ENCODE measurements around the gene TMEM132C. TPM values are rescaled to one million over a fixed set of nuclear protein-coding genes. Genes with fewer than 3 reads are reported as not detected.

Gene TMEM132C
- total RNA-seq, 2 experiments from 2014 or later, result not detected

DNA sequence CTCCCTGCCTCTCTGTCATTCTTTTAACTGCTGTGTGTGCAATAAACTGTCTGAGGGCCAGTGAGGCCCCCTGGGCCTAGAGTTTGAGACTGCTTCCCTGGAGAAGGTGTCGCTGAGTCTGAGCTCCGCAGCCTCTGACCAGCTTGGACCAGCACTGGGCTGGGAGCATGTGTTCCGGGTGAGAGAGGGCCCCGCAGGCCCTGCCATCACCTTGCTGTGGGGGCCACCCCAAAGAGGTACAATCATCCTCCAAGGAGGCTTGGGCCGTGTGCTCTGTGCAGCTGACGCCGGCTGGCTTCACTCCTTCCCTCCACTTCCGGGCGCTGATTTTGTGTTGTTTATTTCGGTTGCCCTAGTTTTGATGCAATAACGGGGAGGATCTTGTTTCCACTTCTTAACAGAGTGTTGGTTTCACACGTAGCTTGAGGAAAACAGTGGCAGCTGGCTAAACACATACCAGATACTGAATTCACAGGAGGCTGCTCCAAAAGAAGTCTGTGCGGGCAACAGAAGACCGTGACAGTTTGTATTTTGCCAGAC, 121.6 kb downstream of the TMEM132C start:
- no peak overlapping the region for H3K4me3 Mint-ChIP-seq
- ChIA-PET CTCF (interaction anchor here (0.6 to 1.1 kb wide), 3 partner anchors 16 to 132 kb away, joined by 3 to 4 read pairs (median 3); no protein-coding TSS in a partner anchor), POLR2A (no interaction called here)
- no peaks in the 10 kb centered on the region for H3K36me3 Mint-ChIP-seq (ENCODE audit: low read depth)
- DNase-seq (no peak), ATAC-seq (no peak)
- no peak overlapping the region for H3K27ac Mint-ChIP-seq
- no peaks in the 10 kb centered on the region for H3K4me1 Mint-ChIP-seq
- no peaks in the 10 kb centered on the region for H3K27me3 Mint-ChIP-seq
- intact Hi-C loops (cut with DNase I, micrococcal nuclease), result no loop called here
- H3K9me3 Mint-ChIP-seq (ENCODE audit: low read depth), result peaks cover 6% of the 10 kb centered on the region

DNA sequence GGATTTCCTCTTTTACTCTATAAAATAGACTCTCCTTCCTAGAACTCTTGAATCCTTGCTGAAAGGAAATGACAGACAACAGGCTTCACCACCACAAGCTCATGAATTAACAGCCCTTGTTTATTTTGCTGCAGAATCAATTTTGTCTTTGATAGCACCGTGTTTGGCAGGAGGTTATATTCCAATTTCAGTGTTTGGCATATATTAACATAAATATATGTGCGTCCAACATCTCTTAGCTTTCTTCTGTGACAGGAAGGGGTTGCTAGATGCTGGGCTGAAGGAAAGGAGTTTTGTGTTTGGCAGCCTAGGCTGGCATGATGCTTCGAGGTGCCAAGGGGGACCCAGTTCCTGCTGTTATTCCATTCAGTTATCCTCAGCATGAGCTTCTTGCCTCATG, 126.4 kb downstream of the TMEM132C start:
- H3K27ac Mint-ChIP-seq, result no peak overlapping the region
- intact Hi-C loops (cut with DNase I, micrococcal nuclease), result no loop called here
- no peaks in the 10 kb centered on the region for H3K27me3 Mint-ChIP-seq
- DNase-seq, result no peak
- CTCF ChIA-PET, result no interaction called here
- H3K4me1 Mint-ChIP-seq, result no peaks in the 10 kb centered on the region
- POLR2A ChIA-PET, result no interaction called here
- H3K4me3 Mint-ChIP-seq, result no peak overlapping the region
- no peak for ATAC-seq
- H3K36me3 Mint-ChIP-seq (ENCODE audit: low read depth), result no peaks in the 10 kb centered on the region
- peaks cover 9% of the 10 kb centered on the region for H3K9me3 Mint-ChIP-seq (ENCODE audit: low read depth)

DNA sequence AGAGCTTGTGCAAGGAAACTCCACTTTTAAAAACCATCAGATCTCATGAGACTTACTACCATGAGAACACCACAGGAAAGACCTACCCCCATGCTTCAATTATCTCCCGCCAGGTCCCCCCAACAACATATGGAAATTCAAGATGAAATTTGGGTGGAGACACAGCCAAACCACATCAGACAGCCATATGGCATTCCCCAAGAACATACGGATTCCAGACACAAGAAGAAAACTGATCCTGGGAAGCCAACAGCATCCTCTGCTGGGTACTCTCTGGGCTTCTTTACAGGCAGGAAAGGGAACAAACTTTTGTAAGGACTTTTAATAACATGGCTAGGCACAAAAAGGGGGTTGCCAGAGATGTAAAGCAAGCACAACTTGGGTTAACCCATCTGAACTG, 127.2 kb downstream of the TMEM132C start:
- Mint-ChIP-seq H3K9me3 (ENCODE audit: low read depth) (peaks cover 9% of the 10 kb centered on the region), H3K36me3 (ENCODE audit: low read depth) (no peaks in the 10 kb centered on the region), H3K4me1 (no peaks in the 10 kb centered on the region), H3K4me3 (no peak overlapping the region), H3K27ac (no peak overlapping the region), H3K27me3 (no peaks in the 10 kb centered on the region)
- ChIA-PET CTCF (no interaction called here), POLR2A (no interaction called here)
- DNase-seq (no peak), ATAC-seq (no peak)
- intact Hi-C loops (cut with DNase I, micrococcal nuclease), result no loop called here

DNA sequence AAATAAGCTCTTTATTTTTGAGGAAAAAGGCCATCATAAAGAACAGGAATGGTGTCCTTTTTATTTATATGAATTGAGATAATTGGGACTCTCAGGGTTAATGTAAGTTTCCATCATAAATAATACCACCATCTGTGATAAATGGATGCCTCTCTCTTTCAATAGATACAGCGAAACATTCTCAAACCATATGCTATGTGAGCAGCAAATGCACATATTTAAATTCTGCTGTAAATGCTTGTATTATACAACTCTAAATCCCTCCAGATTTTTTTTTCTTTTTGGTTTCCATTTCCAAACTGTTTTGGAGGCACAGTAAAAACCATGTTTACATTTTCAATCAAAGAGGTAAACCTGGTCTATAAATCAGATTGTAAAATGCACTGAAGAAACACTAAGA, 132.3 kb downstream of the TMEM132C start:
- H3K4me1 Mint-ChIP-seq, result no peaks in the 10 kb centered on the region
- ChIA-PET CTCF (no interaction called here), POLR2A (no interaction called here)
- no peaks in the 10 kb centered on the region for H3K27me3 Mint-ChIP-seq
- no peaks in the 10 kb centered on the region for H3K36me3 Mint-ChIP-seq (ENCODE audit: low read depth)
- ATAC-seq (no peak), DNase-seq (no peak)
- H3K27ac Mint-ChIP-seq, result no peak overlapping the region
- intact Hi-C loops (cut with DNase I, micrococcal nuclease), result no loop called here
- H3K9me3 Mint-ChIP-seq (ENCODE audit: low read depth), result no peaks in the 10 kb centered on the region
- H3K4me3 Mint-ChIP-seq, result no peak overlapping the region

DNA sequence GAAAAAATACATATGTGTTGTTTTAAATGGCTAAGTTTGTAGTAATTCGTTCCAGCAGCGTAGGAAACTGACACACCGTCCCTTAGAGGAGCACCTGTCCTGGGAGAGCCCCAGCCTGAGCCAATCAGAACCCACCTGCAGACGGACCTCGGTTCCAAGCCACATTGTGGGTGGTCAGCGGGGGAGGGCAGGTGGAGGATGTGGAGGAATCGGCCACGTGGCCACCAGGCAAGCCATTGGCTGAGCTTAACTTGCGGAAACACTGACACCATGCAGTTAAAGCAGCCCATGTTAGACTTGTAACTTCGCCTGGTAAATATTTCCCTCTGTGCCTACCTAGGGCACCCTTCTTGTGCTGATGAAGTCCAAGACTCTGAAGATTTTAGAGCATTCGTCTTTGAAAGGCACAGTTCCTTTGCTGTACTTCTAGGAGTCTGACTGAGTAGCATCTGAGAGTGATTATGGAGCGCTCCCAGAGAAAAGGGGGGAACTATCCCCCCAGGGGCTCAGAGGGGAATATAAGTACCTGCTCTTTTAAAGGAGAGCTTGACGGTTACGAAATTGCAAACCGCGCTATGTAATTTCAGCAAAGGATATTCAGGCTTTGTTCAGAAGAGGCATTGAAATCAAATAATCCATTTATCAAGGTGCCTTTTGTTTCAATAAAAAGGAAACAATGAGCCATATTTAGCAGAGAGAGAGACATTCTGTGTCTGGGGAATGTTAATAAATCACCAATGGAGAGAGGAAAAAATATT, 135.7 kb downstream of the TMEM132C start:
- ATAC-seq, result no peak
- ChIA-PET CTCF (no interaction called here), POLR2A (no interaction called here)
- intact Hi-C loops (cut with DNase I, micrococcal nuclease), result no loop called here
- no peaks in the 10 kb centered on the region for H3K27me3 Mint-ChIP-seq
- DNase-seq, result no peak
- H3K4me1 Mint-ChIP-seq, result no peaks in the 10 kb centered on the region
- H3K36me3 Mint-ChIP-seq (ENCODE audit: low read depth), result no peaks in the 10 kb centered on the region
- H3K9me3 Mint-ChIP-seq (ENCODE audit: low read depth), result no peaks in the 10 kb centered on the region
- no peak overlapping the region for H3K27ac Mint-ChIP-seq
- no peak overlapping the region for H3K4me3 Mint-ChIP-seq

DNA sequence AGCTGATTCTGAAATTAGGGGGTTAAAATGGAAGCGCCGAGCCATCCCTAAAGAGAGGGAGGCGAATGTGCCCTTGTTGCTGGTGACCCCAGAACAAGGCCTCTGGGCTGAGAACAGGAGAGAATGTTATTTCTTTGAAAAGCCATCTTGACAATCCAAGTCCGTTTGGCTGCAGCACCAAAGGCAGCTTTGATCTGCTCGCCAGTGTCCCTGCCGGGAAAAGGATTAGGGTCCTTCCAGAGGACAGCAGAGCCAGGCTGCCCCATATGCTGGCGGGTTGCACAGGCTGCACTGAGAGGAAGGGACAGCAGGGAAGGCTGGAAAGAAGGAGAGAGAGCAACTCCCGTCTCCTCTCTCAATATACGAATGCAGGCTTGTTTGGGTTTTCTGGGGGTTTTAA, 141.7 kb downstream of the TMEM132C start:
- no peaks in the 10 kb centered on the region for H3K4me1 Mint-ChIP-seq
- ChIA-PET POLR2A (no interaction called here), CTCF (no interaction called here)
- peaks cover 8% of the 10 kb centered on the region for H3K9me3 Mint-ChIP-seq (ENCODE audit: low read depth)
- H3K27me3 Mint-ChIP-seq, result no peaks in the 10 kb centered on the region
- H3K36me3 Mint-ChIP-seq (ENCODE audit: low read depth), result no peaks in the 10 kb centered on the region
- no peak for ATAC-seq
- DNase-seq, result no peak
- intact Hi-C loops (cut with DNase I, micrococcal nuclease), result no loop called here
- no peak overlapping the region for H3K4me3 Mint-ChIP-seq
- no peak overlapping the region for H3K27ac Mint-ChIP-seq

DNA sequence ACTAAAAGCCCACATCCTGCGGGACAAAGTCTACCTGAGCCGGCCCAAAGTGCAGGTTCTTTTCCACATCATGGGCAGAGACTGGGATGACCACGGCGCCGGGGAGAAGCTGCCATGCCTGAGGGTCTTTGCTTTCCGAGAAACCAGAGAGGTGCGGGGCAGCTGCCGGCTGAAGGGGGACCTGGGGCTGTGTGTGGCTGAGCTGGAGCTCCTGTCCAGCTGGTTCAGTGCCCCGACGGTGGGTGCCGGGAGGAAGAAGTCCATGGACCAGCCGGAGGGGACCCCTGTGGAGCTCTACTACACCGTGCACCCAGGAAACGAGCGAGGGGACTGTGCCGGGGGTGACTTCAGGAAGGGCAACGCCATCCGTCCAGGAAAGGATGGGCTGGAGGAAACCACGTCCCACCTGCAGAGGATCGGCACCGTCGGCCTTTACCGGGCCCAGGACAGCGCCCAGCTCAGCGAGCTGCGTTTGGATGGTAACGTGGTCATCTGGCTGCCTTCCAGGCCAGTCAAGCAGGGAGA, 148.1 kb downstream of the TMEM132C start:
- intact Hi-C loops (cut with DNase I, micrococcal nuclease), result no loop called here
- ChIA-PET CTCF (no interaction called here), POLR2A (no interaction called here)
- Mint-ChIP-seq H3K36me3 (ENCODE audit: low read depth) (no peaks in the 10 kb centered on the region), H3K4me1 (no peaks in the 10 kb centered on the region), H3K27ac (no peak overlapping the region), H3K9me3 (ENCODE audit: low read depth) (peaks cover 9% of the 10 kb centered on the region), H3K4me3 (no peak overlapping the region), H3K27me3 (peaks cover under 1% of the 10 kb centered on the region)
- ATAC-seq (no peak), DNase-seq (no peak)

DNA sequence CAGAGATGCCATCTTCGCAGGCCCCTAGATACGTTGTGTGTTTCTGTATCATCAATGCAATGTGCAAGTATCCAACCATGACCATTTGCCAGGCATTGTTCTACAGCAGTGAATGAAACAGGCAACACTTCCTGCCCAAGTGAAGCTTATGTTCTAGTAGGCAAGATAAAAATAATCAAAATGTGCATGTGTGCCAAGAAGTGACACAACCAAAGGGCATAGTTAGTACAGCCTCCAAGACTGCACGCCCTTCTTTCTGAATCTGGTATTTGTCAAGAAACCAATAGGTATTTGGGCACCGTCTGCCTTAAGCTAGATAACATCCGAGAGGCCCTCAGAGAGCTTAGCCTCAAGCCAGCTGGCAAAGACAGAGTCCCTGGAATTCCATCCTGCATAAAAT, 152.0 kb downstream of the TMEM132C start:
- Mint-ChIP-seq H3K4me3 (no peak overlapping the region), H3K27ac (no peak overlapping the region), H3K9me3 (ENCODE audit: low read depth) (peaks cover 7% of the 10 kb centered on the region), H3K36me3 (ENCODE audit: low read depth) (no peaks in the 10 kb centered on the region), H3K4me1 (no peaks in the 10 kb centered on the region), H3K27me3 (peaks cover 4% of the 10 kb centered on the region)
- ATAC-seq, result no peak
- intact Hi-C loops (cut with DNase I, micrococcal nuclease), result no loop called here
- ChIA-PET POLR2A (no interaction called here), CTCF (interaction anchor here (0.6 kb wide), 1 partner anchor 85 kb away, joined by 4 read pairs; no protein-coding TSS in a partner anchor)
- no peak for DNase-seq

DNA sequence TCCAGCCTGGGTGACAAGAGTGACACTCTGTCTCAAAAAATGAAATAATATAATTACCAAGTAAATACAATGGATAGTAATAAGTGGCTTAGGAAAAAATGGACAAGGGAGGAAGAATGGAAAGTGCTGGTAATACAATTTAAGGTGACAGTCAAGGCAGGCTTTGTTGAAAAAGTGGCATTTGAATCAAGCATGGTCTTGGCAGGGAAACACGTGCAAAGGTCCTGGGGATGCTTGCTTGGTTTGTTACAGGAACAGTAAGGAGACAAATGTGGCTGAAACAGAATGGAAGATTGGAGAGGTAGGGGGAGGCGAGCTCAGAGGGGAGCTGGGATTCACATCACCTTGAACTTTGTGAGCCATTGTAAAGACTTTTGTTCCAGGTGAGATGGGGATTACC, 153.2 kb downstream of the TMEM132C start:
- ATAC-seq (no peak), DNase-seq (no peak)
- no peaks in the 10 kb centered on the region for H3K36me3 Mint-ChIP-seq (ENCODE audit: low read depth)
- intact Hi-C loops (cut with DNase I, micrococcal nuclease), result no loop called here
- no peak overlapping the region for H3K27ac Mint-ChIP-seq
- ChIA-PET POLR2A (no interaction called here), CTCF (no interaction called here)
- H3K27me3 Mint-ChIP-seq, result peaks cover 4% of the 10 kb centered on the region
- no peak overlapping the region for H3K4me3 Mint-ChIP-seq
- peaks cover 12% of the 10 kb centered on the region for H3K9me3 Mint-ChIP-seq (ENCODE audit: low read depth)
- H3K4me1 Mint-ChIP-seq, result no peaks in the 10 kb centered on the region

DNA sequence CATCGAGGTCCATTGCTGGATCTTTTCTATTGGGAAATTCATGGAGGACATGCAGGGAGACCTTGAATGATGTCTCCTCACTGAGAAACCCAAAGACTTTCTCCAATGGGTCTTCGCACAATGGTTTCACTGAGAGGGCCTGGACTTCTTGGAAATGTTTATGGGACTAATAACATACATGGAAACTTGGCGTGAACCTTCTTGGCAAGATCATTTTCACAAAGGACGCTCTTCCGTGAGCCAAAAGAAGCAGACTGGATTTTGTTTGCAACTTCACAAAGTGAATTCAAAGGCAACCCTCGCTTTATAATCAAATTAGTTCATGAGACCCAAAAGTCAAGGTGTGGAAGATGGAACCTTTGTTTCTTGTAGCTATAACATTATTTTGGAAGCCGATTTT, 154.4 kb downstream of the TMEM132C start:
- intact Hi-C loops (cut with DNase I, micrococcal nuclease), result no loop called here
- no peaks in the 10 kb centered on the region for H3K4me1 Mint-ChIP-seq
- H3K4me3 Mint-ChIP-seq, result no peak overlapping the region
- ATAC-seq (no peak), DNase-seq (no peak)
- no peaks in the 10 kb centered on the region for H3K36me3 Mint-ChIP-seq (ENCODE audit: low read depth)
- peaks cover 4% of the 10 kb centered on the region for H3K27me3 Mint-ChIP-seq
- ChIA-PET CTCF (no interaction called here), POLR2A (no interaction called here)
- H3K27ac Mint-ChIP-seq, result no peak overlapping the region
- peaks cover 12% of the 10 kb centered on the region for H3K9me3 Mint-ChIP-seq (ENCODE audit: low read depth)

DNA sequence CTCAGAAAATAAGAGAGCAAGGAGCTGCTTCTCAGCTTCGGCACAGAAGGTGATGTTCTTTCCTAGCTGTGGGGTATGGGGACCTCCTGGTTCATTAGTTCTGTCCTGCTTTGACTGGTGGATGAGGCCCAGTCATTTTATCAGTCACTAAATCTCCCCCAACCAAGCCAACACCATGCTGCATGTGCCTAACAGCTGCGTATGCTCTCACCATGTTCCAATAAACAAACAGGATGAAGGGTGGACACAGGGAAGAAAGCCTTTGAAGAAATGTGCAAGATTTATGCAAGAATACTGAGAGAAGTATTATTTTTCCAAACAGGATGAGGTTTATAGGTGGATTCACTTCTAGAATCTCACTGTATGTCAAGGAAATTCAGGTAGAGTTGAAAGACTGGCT, 156.2 kb downstream of the TMEM132C start:
- H3K4me1 Mint-ChIP-seq, result no peaks in the 10 kb centered on the region
- intact Hi-C loops (cut with DNase I, micrococcal nuclease), result no loop called here
- H3K4me3 Mint-ChIP-seq, result no peak overlapping the region
- CTCF ChIA-PET, result no interaction called here
- H3K27ac Mint-ChIP-seq, result no peak overlapping the region
- POLR2A ChIA-PET, result no interaction called here
- peaks cover 12% of the 10 kb centered on the region for H3K9me3 Mint-ChIP-seq (ENCODE audit: low read depth)
- ATAC-seq, result no peak
- DNase-seq, result no peak
- peaks cover 4% of the 10 kb centered on the region for H3K27me3 Mint-ChIP-seq
- H3K36me3 Mint-ChIP-seq (ENCODE audit: low read depth), result no peaks in the 10 kb centered on the region

DNA sequence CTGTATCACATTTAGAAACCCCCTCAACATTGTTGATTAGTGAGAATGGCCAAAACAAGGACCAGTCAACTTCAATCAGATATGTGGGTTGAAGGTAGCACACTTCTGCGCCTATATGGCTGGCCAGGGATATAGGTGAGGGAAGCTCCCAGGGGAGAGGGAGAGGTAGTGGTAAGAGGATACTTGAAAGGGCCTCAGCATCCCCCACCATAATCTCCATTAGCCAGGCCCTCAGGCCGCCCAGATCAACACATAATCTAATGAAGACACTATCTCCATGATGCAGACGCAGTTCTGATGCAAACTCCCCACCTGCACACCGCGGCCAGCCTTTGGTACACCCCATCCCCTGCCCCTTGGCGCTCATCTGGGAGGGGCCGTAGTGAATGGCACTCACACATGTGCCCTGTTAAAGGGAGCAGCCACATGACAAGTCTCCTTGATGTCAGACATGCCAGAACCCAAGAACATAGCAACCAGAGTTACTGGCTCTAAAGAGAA, 158.0 kb downstream of the TMEM132C start:
- no peak overlapping the region for H3K4me3 Mint-ChIP-seq
- ChIA-PET POLR2A (no interaction called here), CTCF (no interaction called here)
- intact Hi-C loops (cut with DNase I, micrococcal nuclease), result no loop called here
- H3K36me3 Mint-ChIP-seq (ENCODE audit: low read depth), result no peaks in the 10 kb centered on the region
- peaks cover 4% of the 10 kb centered on the region for H3K27me3 Mint-ChIP-seq
- H3K4me1 Mint-ChIP-seq, result no peaks in the 10 kb centered on the region
- DNase-seq (no peak), ATAC-seq (no peak)
- H3K27ac Mint-ChIP-seq, result no peak overlapping the region
- H3K9me3 Mint-ChIP-seq (ENCODE audit: low read depth), result peaks cover 11% of the 10 kb centered on the region

Data from activated CD4-positive, alpha-beta T cell treated with anti-CD3 and anti-CD28 coated beads for 36 hours (primary cell).